Measurements from ENCODE around the gene FABP6.
"Not testable (repeated sequence)": the region's sequence is repeated elsewhere in the genome, so short reads cannot be mapped to it uniquely, and the experiment has no call there.

Gene FABP6

GRCh38 chr5:160242145-160242544 is 12.8 kb downstream of the FABP6 start:
- H3K4me3 ChIP-seq (ENCODE audit: low read depth, low read length) = no peak overlapping the region
- no peak for TF ChIP-seq CTCF (IDR thresholded peaks at IDR 0.05; ENCODE audit: low read depth, low read length)

- no peak for TF ChIP-seq CTCF (IDR thresholded peaks at IDR 0.05; ENCODE audit: low read depth, low read length)
- H3K4me3 ChIP-seq (ENCODE audit: low read depth, low read length) = no peak overlapping the region
These were observed 16.3 kb downstream of the FABP6 start for GRCh38 chr5:160245506-160246086.

GRCh38 chr5:160249570-160249969 is 20.3 kb downstream of the FABP6 start:
- H3K4me3 ChIP-seq (ENCODE audit: low read depth, low read length) = not testable (repeated sequence)

- no peak overlapping the region for H3K4me3 ChIP-seq (ENCODE audit: low read depth, low read length)
- no peak for TF ChIP-seq CTCF (IDR thresholded peaks at IDR 0.05; ENCODE audit: low read depth, low read length)
These were observed 20.9 kb downstream of the FABP6 start for GRCh38 chr5:160250226-160250625.

- no peak for TF ChIP-seq CTCF (IDR thresholded peaks at IDR 0.05; ENCODE audit: low read depth, low read length)
- H3K4me3 ChIP-seq (ENCODE audit: low read depth, low read length) = no peak overlapping the region
These were observed 21.5 kb downstream of the FABP6 start for GRCh38 chr5:160250826-160251225.

GRCh38 chr5:160251406-160252155 is 22.3 kb downstream of the FABP6 start:
- no peak for TF ChIP-seq CTCF (IDR thresholded peaks at IDR 0.05; ENCODE audit: low read depth, low read length)

GRCh38 chr5:160252916-160253315 is 23.6 kb downstream of the FABP6 start:
- no peak overlapping the region for H3K4me3 ChIP-seq (ENCODE audit: low read depth, low read length)
- no peak for TF ChIP-seq CTCF (IDR thresholded peaks at IDR 0.05; ENCODE audit: low read depth, low read length)

More at GRCh38 chr5:160251406-160252155, 22.3 kb downstream of the FABP6 start:
- no peak overlapping the region for H3K4me3 ChIP-seq (ENCODE audit: low read depth, low read length)
